OCI-LY7 (cell line): ENCODE results near the gene COL25A1. TPM values are rescaled to one million over a fixed set of nuclear protein-coding genes. Genes with fewer than 3 reads are reported as not detected.

ENCODE experiments used
- BruUV-seq: library from RNA; stranded (reverse); fragments of 400-500 nt; replicated peaks from 2 replicates; lab custom pipeline; 2021; lab: Mats Ljungman, UMichigan
- CTCF ChIA-PET: fragments of 300-600 bp; sonication (Branson Sonifier 250); formaldehyde crosslinking; loops from one replicate; lab custom pipeline; 2022; ENCODE audit warnings: antibody characterized with exemption; ENCODE audit not compliant: unreplicated experiment; lab: Charles Lee
- POLR2A ChIA-PET: fragments of 300-600 bp; sonication (Branson Sonifier 250); formaldehyde crosslinking; loops from one replicate; lab custom pipeline; 2022; ENCODE audit warnings: antibody characterized with exemption; lab: Charles Lee
- DNase-seq: peaks from one replicate; pipeline ENCODE4 v3.0.0-alpha.2; 2015; ENCODE audit warnings: low spot score
- H2AFZ ChIP-seq: fragments of 200-600 bp; sonication (generic), shearing (Covaris generic); 2 replicates; pipeline ENCODE4 v1.6.1; 2014; ENCODE audit warnings: mild to moderate bottlenecking, antibody characterized with exemption, low read length, moderate library complexity
- H3K27ac ChIP-seq: fragments of 200-600 bp; sonication (generic); 2 replicates; pipeline ENCODE4 v1.5.1; 2014; ENCODE audit warnings: mixed run types, low read depth, mild to moderate bottlenecking, moderate library complexity, low read length, inconsistent platforms; ENCODE audit not compliant: poor library complexity, severe bottlenecking
- H3K36me3 ChIP-seq: fragments of 200-600 bp; sonication (generic); 2 replicates; pipeline ENCODE4 v1.6.1; 2014; ENCODE audit warnings: mild to moderate bottlenecking, antibody characterized with exemption, low read length, moderate library complexity, mixed read lengths; ENCODE audit not compliant: insufficient read depth
- H3K4me1 ChIP-seq: fragments of 200-600 bp; sonication (generic); 2 replicates; pipeline ENCODE4 v1.5.1; 2014; ENCODE audit warnings: mild to moderate bottlenecking, low read length; ENCODE audit not compliant: insufficient read depth, poor library complexity, severe bottlenecking
- H3K4me2 ChIP-seq: fragments of 200-600 bp; sonication (generic); 2 replicates; pipeline ENCODE4 v1.6.1; 2014; ENCODE audit warnings: mild to moderate bottlenecking, low read length
- H3K4me3 ChIP-seq: fragments of 200-600 bp; sonication (generic); 2 replicates; pipeline ENCODE4 v1.5.1; 2014; ENCODE audit warnings: mild to moderate bottlenecking, low read depth, low read length; ENCODE audit not compliant: poor library complexity, severe bottlenecking
- H3K79me2 ChIP-seq: fragments of 200-600 bp; sonication (generic); 2 replicates; pipeline ENCODE4 v1.6.1; 2016; ENCODE audit warnings: low read depth, mild to moderate bottlenecking, low read length, moderate library complexity, mixed read lengths; ENCODE audit not compliant: insufficient read depth
- H3K9me2 ChIP-seq: fragments of 200-600 bp; sonication (generic); 2 replicates; pipeline ENCODE4 v1.6.1; 2016; ENCODE audit warnings: mild to moderate bottlenecking, low read length, mixed read lengths; ENCODE audit not compliant: insufficient read depth
- H3K9me3 ChIP-seq: fragments of 200-600 bp; sonication (generic); 2 replicates; pipeline ENCODE4 v1.6.1; 2014; ENCODE audit warnings: mild to moderate bottlenecking, mixed run types, low read length, mixed read lengths
- H4K20me1 ChIP-seq: fragments of 200-600 bp; sonication (generic); 2 replicates; pipeline ENCODE4 v1.6.1; 2014; ENCODE audit warnings: mild to moderate bottlenecking, antibody characterized with exemption, low read length, moderate library complexity, mixed read lengths; ENCODE audit not compliant: insufficient read depth
- CTCF ChIP-seq: fragments of 200-600 bp; sonication (generic); conservative IDR thresholded peaks from 2 replicates; pipeline ENCODE4 v1.5.1; 2014; ENCODE audit warnings: mild to moderate bottlenecking, antibody characterized with exemption, low read length, moderate library complexity, mixed read lengths
- EZH2phosphoT487 ChIP-seq: fragments of 200-600 bp; sonication (generic); IDR thresholded peaks from 2 replicates; pipeline ENCODE4 v1.6.1; 2018; ENCODE audit warnings: low read depth, borderline replicate concordance, mild to moderate bottlenecking, mixed run types, antibody characterized with exemption, low read length, moderate library complexity, mixed read lengths
- intact Hi-C: fragments of 100-400 bp; cut with micrococcal nuclease; formaldehyde crosslinking; loops from one replicate; pipeline ENCODE4 v1.10.0; 2022; ENCODE audit not compliant: unreplicated experiment
- total RNA-seq, 2 experiments: library from RNA; depleted of rRNA in 1 of 2; stranded (reverse); fragments of >200 nt in 1 of 2; shearing (Covaris generic) in 1 of 2; gene quantifications; 2 replicates each; pipeline ENCODE4 v1.2.3, GENCODE V29; 2014 to 2022

Gene COL25A1
- total RNA-seq, 2 experiments from 2014 or later: not detected

- H3K4me3 ChIP-seq: no peak overlapping the region
- TF ChIP-seq CTCF (0 out of 2 replicates have a peak, but pooled peaks have one; percentile 12), EZH2phosphoT487 (no peak)
- intact Hi-C loops: no loop called here
- no peaks in the 10 kb centered on the region for H4K20me1 ChIP-seq
- H3K79me2 ChIP-seq: no peaks in the 10 kb centered on the region
- H3K9me2 ChIP-seq: no peaks in the 10 kb centered on the region
- no peaks in the 10 kb centered on the region for H3K9me3 ChIP-seq
- H3K27ac ChIP-seq: no peak overlapping the region
- H2AFZ ChIP-seq: no peak overlapping the region
- no peak for DNase-seq
- no TSS peak for BruUV-seq
- CTCF ChIA-PET: no interaction called here
- POLR2A ChIA-PET: interaction anchor here (1.2 kb wide), 1 partner anchor 22 kb away, joined by 3 read pairs; no protein-coding TSS in a partner anchor
- H3K36me3 ChIP-seq: no peaks in the 10 kb centered on the region
- no peaks in the 10 kb centered on the region for H3K4me1 ChIP-seq
- H3K4me2 ChIP-seq: no peak overlapping the region
Measured at GRCh38 chr4:109315818-109316217, 13.4 kb upstream of the COL25A1 start.

- no TSS peak for BruUV-seq
- TF ChIP-seq EZH2phosphoT487: no peak
- TF ChIP-seq CTCF: no peak
- intact Hi-C loops: no loop called here
- no peak overlapping the region for H2AFZ ChIP-seq
- no peak for DNase-seq
- H3K9me3 ChIP-seq: no peaks in the 10 kb centered on the region
- H3K4me1 ChIP-seq: no peaks in the 10 kb centered on the region
- H3K79me2 ChIP-seq: no peaks in the 10 kb centered on the region
- no peak overlapping the region for H3K4me2 ChIP-seq
- POLR2A ChIA-PET: interaction anchor here (0.6 kb wide), 1 partner anchor 34 kb away, joined by 3 read pairs; no protein-coding TSS in a partner anchor
- no peak overlapping the region for H3K27ac ChIP-seq
- CTCF ChIA-PET: no interaction called here
- no peaks in the 10 kb centered on the region for H3K9me2 ChIP-seq
- no peaks in the 10 kb centered on the region for H4K20me1 ChIP-seq
- no peaks in the 10 kb centered on the region for H3K36me3 ChIP-seq
- H3K4me3 ChIP-seq: no peak overlapping the region
Measured at GRCh38 chr4:109315341-109315740, 12.9 kb upstream of the COL25A1 start.
